Upper lobe of right lung (tissue), 1 donor: ENCODE measurements around the gene TRAM2. TPM values are rescaled to one million over a fixed set of nuclear protein-coding genes. Genes with fewer than 3 reads are reported as not detected.

Source experiments
- ATAC-seq: fragments of 200-7000 bp; cut with Tn5 transposase; one replicate; pipeline ENCODE4 v1.9.1; 2020; ENCODE audit warnings: mild to moderate bottlenecking, moderate library complexity
- DNase-seq: peaks from one replicate; pipeline ENCODE4 v3.0.0-alpha.2; 2020
- H3K27ac ChIP-seq: fragments of 200-600 bp; one replicate; pipeline ENCODE4 v1.8.0; 2022
- H3K27me3 ChIP-seq: fragments of 200-600 bp; one replicate; pipeline ENCODE4 v1.8.0; 2022; ENCODE audit warnings: mild to moderate bottlenecking
- H3K36me3 ChIP-seq: fragments of 200-600 bp; one replicate; pipeline ENCODE4 v1.8.0; 2022
- H3K4me1 ChIP-seq: fragments of 200-600 bp; one replicate; pipeline ENCODE4 v1.8.0; 2022
- H3K4me3 ChIP-seq: fragments of 200-600 bp; one replicate; pipeline ENCODE4 v1.8.0; 2022; ENCODE audit warnings: mild to moderate bottlenecking
- H3K9me3 ChIP-seq: fragments of 200-600 bp; one replicate; pipeline ENCODE4 v1.8.0; 2022
- intact Hi-C: fragments of 100-400 bp; cut with DNase I; formaldehyde crosslinking; loops from one replicate; pipeline ENCODE4 v1.11.0; 2022
- total RNA-seq: library from RNA; stranded (reverse); fragmentation: NEBNext Ultra II Directional; extraction: Animal tissue kit (Norgen Biotek cat#: 25700); gene quantifications from one replicate; pipeline ENCODE4 v1.2.1, GENCODE V29; 2021
- TF ChIP-seq, protein P1 (sequence below): fragments of 200-600 bp; IDR thresholded peaks from one replicate; pipeline ENCODE4 v1.8.0; 2022; ENCODE audit warnings: antibody characterized with exemption
- donor health status: DM: no; HTN: yes; CAD: no; lungs with severe emphysema.

The TRAM2 gene
- total RNA-seq, 1 donor from 2014 or later = 24.2 TPM

DNA sequence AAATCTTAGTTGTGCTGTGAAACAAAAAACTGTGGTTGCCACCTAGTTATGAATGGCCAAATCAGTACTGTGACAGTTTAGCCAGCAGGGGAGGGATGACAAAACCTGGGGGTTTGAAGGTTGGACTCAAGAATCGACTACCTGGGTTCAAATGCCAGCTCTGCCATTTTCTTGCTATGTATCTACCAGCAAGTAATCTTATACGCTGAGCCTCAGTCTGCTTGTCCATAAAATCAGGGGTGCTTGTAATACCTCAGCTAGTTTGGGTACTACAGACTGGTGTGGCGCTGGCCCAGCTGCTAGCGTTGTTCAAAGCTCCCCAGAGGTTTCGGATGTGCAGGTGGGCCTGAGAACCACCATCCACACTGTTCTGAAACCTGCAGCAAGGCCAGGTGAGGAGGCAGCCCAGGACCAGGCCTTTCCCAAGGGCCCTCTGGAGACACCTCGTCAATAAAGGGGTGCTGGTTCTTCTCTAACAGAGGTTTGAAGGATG, 40.4 kb downstream of the TRAM2 start:
- H3K27me3 ChIP-seq = no peaks in the 10 kb centered on the region
- H3K27ac ChIP-seq = no peak overlapping the region
- no peak overlapping the region for H3K4me3 ChIP-seq
- intact Hi-C loops = no loop called here
- peaks cover 6% of the 10 kb centered on the region for H3K36me3 ChIP-seq
- TF ChIP-seq, protein P1, sequence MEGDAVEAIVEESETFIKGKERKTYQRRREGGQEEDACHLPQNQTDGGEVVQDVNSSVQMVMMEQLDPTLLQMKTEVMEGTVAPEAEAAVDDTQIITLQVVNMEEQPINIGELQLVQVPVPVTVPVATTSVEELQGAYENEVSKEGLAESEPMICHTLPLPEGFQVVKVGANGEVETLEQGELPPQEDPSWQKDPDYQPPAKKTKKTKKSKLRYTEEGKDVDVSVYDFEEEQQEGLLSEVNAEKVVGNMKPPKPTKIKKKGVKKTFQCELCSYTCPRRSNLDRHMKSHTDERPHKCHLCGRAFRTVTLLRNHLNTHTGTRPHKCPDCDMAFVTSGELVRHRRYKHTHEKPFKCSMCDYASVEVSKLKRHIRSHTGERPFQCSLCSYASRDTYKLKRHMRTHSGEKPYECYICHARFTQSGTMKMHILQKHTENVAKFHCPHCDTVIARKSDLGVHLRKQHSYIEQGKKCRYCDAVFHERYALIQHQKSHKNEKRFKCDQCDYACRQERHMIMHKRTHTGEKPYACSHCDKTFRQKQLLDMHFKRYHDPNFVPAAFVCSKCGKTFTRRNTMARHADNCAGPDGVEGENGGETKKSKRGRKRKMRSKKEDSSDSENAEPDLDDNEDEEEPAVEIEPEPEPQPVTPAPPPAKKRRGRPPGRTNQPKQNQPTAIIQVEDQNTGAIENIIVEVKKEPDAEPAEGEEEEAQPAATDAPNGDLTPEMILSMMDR = no peak
- H3K4me1 ChIP-seq = peaks cover 21% of the 10 kb centered on the region
- no peaks in the 10 kb centered on the region for H3K9me3 ChIP-seq
- ATAC-seq (no peak), DNase-seq (no peak)

DNA sequence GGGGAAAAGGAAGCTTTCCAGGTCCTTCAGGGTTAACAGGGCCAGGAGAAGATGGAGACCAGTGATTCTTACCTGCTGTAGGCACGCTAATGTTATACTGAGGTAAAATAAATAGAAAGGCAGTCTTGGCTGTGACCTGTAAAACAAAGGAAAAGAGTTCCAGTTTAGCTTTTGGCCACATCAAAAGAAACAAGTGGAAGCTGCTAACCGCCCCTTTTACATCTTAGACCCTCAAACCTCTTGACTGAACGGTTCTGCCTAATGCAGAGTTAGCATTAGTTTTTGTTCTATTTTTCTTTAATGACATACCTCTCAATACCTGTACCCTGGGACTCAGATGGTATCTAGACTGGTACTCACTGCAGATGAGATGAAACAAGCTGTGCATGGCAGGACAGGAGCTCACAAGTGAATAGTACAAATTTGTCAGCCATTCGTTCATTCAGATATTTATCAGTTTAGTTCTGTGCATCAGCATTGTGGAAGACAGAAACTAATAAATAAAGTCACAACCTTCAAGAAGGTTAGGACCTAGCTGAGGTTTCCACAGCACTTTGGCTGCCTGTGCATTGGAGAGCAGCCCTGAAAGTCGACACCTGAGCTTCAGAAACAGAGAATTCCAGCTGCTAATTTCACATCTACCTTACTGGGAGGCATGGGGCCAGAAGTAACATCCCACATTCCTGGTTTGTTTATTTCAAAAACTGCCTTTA, 41.0 kb downstream of the TRAM2 start:
- ATAC-seq (no peak), DNase-seq (no peak)
- peaks cover 6% of the 10 kb centered on the region for H3K36me3 ChIP-seq
- H3K9me3 ChIP-seq = no peaks in the 10 kb centered on the region
- intact Hi-C loops = no loop called here
- H3K4me3 ChIP-seq = no peak overlapping the region
- no peak overlapping the region for H3K27ac ChIP-seq
- H3K27me3 ChIP-seq = no peaks in the 10 kb centered on the region
- peaks cover 21% of the 10 kb centered on the region for H3K4me1 ChIP-seq
- TF ChIP-seq, protein P1 = no peak

DNA sequence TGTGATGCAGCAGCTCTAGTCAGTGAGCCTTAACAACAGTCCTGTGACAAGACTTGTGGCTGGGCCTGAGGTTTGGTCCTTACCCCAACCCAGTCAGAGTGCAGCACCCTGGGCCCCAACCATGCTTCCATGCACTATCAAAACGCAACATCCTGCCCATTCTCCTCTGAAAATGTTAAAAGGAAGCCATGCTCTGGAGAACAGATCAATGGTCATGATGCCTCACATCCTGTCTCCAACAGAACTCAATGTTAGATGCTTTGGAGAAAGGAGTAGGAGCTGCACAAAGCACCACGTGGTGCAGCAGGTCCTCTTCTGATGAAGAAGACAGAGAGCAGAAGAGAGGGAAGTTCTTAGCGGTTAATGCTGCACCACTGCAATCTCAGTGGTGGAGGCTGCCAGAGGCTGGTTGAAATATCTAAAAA, 41.9 kb downstream of the TRAM2 start:
- Histone ChIP-seq H3K4me3 (no peak overlapping the region), H3K36me3 (peaks cover 6% of the 10 kb centered on the region), H3K4me1 (peaks cover 21% of the 10 kb centered on the region), H3K27me3 (no peaks in the 10 kb centered on the region), H3K27ac (no peak overlapping the region), H3K9me3 (no peaks in the 10 kb centered on the region)
- DNase-seq (no peak), ATAC-seq (no peak)
- TF ChIP-seq, protein P1 = no peak
- intact Hi-C loops = no loop called here

DNA sequence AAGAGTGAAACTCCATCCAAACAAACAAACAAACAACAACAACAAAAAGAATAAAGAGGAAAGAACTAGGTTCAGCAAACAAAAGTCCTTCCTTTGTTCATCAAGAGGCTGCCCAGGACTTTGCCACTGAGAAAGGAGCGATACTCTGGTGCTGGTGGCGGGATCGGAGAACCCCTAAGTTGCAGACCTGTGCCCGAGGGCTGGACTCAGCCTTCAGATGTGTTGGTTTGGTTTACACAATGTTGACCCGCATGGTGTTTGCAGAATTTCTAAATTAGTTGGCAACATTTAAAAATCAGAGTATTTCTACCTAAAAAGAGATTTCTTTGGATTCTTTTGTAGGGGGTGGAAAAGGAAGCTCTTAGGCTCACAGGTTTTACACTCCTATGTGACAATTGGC, 42.5 kb downstream of the TRAM2 start:
- Histone ChIP-seq H3K4me3 (no peak overlapping the region), H3K27me3 (no peaks in the 10 kb centered on the region)

DNA sequence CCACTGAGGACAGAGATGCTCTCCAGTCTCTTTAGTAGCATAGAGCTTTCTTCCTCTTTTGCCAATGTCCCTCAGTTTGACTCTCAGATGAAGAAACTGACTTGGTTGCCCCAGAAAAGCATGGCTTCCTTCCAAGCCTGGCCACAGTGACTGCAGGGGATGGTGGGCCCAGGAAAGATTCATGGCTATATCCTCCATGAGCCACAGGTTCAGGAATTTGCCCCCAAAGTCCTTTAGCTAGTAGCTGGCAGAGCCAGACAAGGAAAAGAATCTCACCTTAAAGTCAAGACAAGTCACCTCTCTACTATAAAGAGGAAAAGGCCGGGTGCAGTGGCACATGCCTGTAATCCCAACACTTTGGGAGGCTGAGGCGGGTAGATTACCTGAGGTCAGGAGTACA, 43.4 kb downstream of the TRAM2 start:
- Histone ChIP-seq H3K27ac (no peak overlapping the region), H3K4me3 (no peak overlapping the region), H3K27me3 (no peaks in the 10 kb centered on the region), H3K36me3 (peaks cover 6% of the 10 kb centered on the region), H3K9me3 (no peaks in the 10 kb centered on the region), H3K4me1 (peaks cover 21% of the 10 kb centered on the region)
- TF ChIP-seq, protein P1 = no peak
- ATAC-seq = no peak
- intact Hi-C loops = no loop called here
- DNase-seq = no peak

More for the DNA sequence above, 42.5 kb downstream of the TRAM2 start:
- no peak for DNase-seq
- peaks cover 21% of the 10 kb centered on the region for H3K4me1 ChIP-seq
- no peak for ATAC-seq
- H3K36me3 ChIP-seq = peaks cover 6% of the 10 kb centered on the region
- H3K27ac ChIP-seq = no peak overlapping the region
- no peaks in the 10 kb centered on the region for H3K9me3 ChIP-seq
- intact Hi-C loops = no loop called here
- TF ChIP-seq, protein P1 = no peak
